Liver (tissue), 9 donors: ENCODE measurements around the gene QARS1. TPM values are rescaled to one million over a fixed set of nuclear protein-coding genes. Genes with fewer than 3 reads are reported as not detected.

ENCODE experiments used
- DNase-seq: peaks from one replicate; pipeline ENCODE4 v3.0.0-alpha.2; 2017; ENCODE audit warnings: low spot score
- H3K27ac ChIP-seq, 2 donors: one replicate each; pipeline ENCODE4 v1.7.0; 2013; ENCODE audit warnings: inconsistent platforms in 2 of 2, low read length in 2 of 2, control low read depth in 1 of 2, low read depth in 1 of 2, mild to moderate bottlenecking in 1 of 2
- H3K27me3 ChIP-seq, 4 donors: one replicate each; pipeline versions ENCODE4 v1.6.1 to v1.7.0; 2013; ENCODE audit warnings: low read length in 3 of 4, inconsistent platforms in 1 of 4, mild to moderate bottlenecking in 1 of 4, moderate library complexity in 1 of 4; ENCODE audit not compliant: control insufficient read depth in 4 of 4, insufficient read depth in 4 of 4
- H3K36me3 ChIP-seq, 4 donors: one replicate each; pipeline versions ENCODE4 v1.6.1 to v1.7.0; 2013; ENCODE audit warnings: low read length in 3 of 4, mild to moderate bottlenecking in 3 of 4, low read depth in 1 of 4, moderate library complexity in 1 of 4; ENCODE audit not compliant: control insufficient read depth in 4 of 4, insufficient read depth in 3 of 4
- H3K4me1 ChIP-seq, 4 donors: one replicate each; pipeline versions ENCODE4 v1.6.1 to v1.7.0; 2013; ENCODE audit warnings: low read length in 3 of 4, mild to moderate bottlenecking in 3 of 4, moderate library complexity in 1 of 4; ENCODE audit not compliant: control insufficient read depth in 4 of 4, insufficient read depth in 4 of 4
- H3K4me3 ChIP-seq, 3 donors: one replicate each; pipeline versions ENCODE4 v1.6.1 to v1.7.0; 2013; ENCODE audit warnings: low read length in 3 of 3, control low read depth in 1 of 3, low read depth in 1 of 3, mild to moderate bottlenecking in 1 of 3
- H3K9ac ChIP-seq, 2 donors: one replicate each; pipeline ENCODE4 v1.7.0; 2013; ENCODE audit warnings: low read length in 2 of 2, mild to moderate bottlenecking in 2 of 2, moderate library complexity in 2 of 2, control low read depth in 1 of 2, low read depth in 1 of 2
- H3K9me3 ChIP-seq, 4 donors: one replicate each; pipeline versions ENCODE4 v1.6.1 to v1.7.0; 2013; ENCODE audit warnings: low read length in 3 of 4; ENCODE audit not compliant: control insufficient read depth in 4 of 4
- ATF3 ChIP-seq: IDR thresholded peaks from 2 replicates; pipeline ENCODE4 v1.6.1; 2016; ENCODE audit warnings: antibody characterized with exemption
- FOXA1 ChIP-seq: IDR thresholded peaks from 2 replicates; pipeline ENCODE4 v1.6.1; 2016; ENCODE audit warnings: antibody characterized with exemption
- FOXA2 ChIP-seq: IDR thresholded peaks from 2 replicates; pipeline ENCODE4 v1.6.1; 2016; ENCODE audit warnings: antibody characterized with exemption
- HNF4A ChIP-seq, 2 donors: conservative IDR thresholded peaks; 2 replicates each; pipeline ENCODE4 v1.6.1; 2016; ENCODE audit warnings: antibody characterized with exemption in 2 of 2, mild to moderate bottlenecking in 2 of 2
- HNF4G ChIP-seq: IDR thresholded peaks from 2 replicates; pipeline ENCODE4 v1.6.1; 2016; ENCODE audit warnings: antibody characterized with exemption
- JUND ChIP-seq, 2 donors: IDR thresholded peaks; 2 replicates each; pipeline ENCODE4 v1.6.1; 2016; ENCODE audit warnings: antibody characterized with exemption in 2 of 2
- NR2F2 ChIP-seq: IDR thresholded peaks from 2 replicates; pipeline ENCODE4 v1.6.1; 2016; ENCODE audit warnings: antibody characterized with exemption
- RAD21 ChIP-seq, 2 donors: IDR thresholded peaks; 2 replicates each; pipeline ENCODE4 v1.6.1; 2016; ENCODE audit warnings: antibody characterized with exemption in 2 of 2, mild to moderate bottlenecking in 2 of 2
- RXRA ChIP-seq, 2 donors: IDR thresholded peaks; 2 replicates each; pipeline ENCODE4 v1.6.1; 2017 to 2018; ENCODE audit warnings: antibody characterized with exemption in 2 of 2, mild to moderate bottlenecking in 1 of 2
- SP1 ChIP-seq: IDR thresholded peaks from 2 replicates; pipeline ENCODE4 v1.6.1; 2018; ENCODE audit warnings: antibody characterized with exemption, mild to moderate bottlenecking
- TAF1 ChIP-seq: conservative IDR thresholded peaks from 2 replicates; pipeline ENCODE4 v1.6.1; 2016; ENCODE audit warnings: antibody characterized with exemption, mild to moderate bottlenecking
- YY1 ChIP-seq: IDR thresholded peaks from 2 replicates; pipeline ENCODE4 v1.6.1; 2016; ENCODE audit warnings: antibody characterized with exemption, mild to moderate bottlenecking
- ZBTB33 ChIP-seq: IDR thresholded peaks from 2 replicates; pipeline ENCODE4 v1.6.1; 2016; ENCODE audit warnings: antibody characterized with exemption
- WGBS: extraction: QIAGEN DNeasy Blood & Tissue Kit; methylation state at CpG from one replicate; pipeline ENCODE4 v1.1.7; 2013; 5-methylcytosine and 5-hydroxymethylcytosine counted together
- polyA plus RNA-seq, 2 donors: library from polyadenylated mRNA; stranded (reverse) in 1 of 2; unstranded in 1 of 2; fragments of 200-250 nt in 1 of 2; fragments of >200 nt in 1 of 2; fragmentation: Nextera tagmentation in 1 of 2; extraction: Ambion mirVana in 1 of 2; gene quantifications; one replicate each; pipeline versions ENCODE4 v1.2.1 to v1.2.3, GENCODE V29; 2013 to 2015
- total RNA-seq, 2 donors: library from RNA; depleted of rRNA; stranded (reverse); fragments of >200 nt; gene quantifications; one replicate each; pipeline ENCODE4 v1.2.3, GENCODE V29; 2014
- TF ChIP-seq, protein P1 (sequence below): IDR thresholded peaks from 2 replicates; pipeline ENCODE4 v1.6.1; 2016; ENCODE audit warnings: antibody characterized with exemption
- TF ChIP-seq, protein P2 (sequence below): fragments of 150-350 bp; IDR thresholded peaks from 2 replicates; pipeline ENCODE4 v1.5.1; 2017; ENCODE audit warnings: improper control_type of control experiment, low read depth, low read length; ENCODE audit not compliant: missing input control
- TF ChIP-seq, protein P3 (sequence below): IDR thresholded peaks from 2 replicates; pipeline ENCODE4 v1.6.1; 2016; ENCODE audit warnings: antibody characterized with exemption, mild to moderate bottlenecking
- donor health status: healthy.
- donor health status: healthy.
- donor health status: healthy.
- donor health status: healthy.
- donor health status: healthy.

The QARS1 gene
- total and polyA plus RNA-seq, 4 donors, result 58.0 to 226 (median 145) TPM

DNA sequence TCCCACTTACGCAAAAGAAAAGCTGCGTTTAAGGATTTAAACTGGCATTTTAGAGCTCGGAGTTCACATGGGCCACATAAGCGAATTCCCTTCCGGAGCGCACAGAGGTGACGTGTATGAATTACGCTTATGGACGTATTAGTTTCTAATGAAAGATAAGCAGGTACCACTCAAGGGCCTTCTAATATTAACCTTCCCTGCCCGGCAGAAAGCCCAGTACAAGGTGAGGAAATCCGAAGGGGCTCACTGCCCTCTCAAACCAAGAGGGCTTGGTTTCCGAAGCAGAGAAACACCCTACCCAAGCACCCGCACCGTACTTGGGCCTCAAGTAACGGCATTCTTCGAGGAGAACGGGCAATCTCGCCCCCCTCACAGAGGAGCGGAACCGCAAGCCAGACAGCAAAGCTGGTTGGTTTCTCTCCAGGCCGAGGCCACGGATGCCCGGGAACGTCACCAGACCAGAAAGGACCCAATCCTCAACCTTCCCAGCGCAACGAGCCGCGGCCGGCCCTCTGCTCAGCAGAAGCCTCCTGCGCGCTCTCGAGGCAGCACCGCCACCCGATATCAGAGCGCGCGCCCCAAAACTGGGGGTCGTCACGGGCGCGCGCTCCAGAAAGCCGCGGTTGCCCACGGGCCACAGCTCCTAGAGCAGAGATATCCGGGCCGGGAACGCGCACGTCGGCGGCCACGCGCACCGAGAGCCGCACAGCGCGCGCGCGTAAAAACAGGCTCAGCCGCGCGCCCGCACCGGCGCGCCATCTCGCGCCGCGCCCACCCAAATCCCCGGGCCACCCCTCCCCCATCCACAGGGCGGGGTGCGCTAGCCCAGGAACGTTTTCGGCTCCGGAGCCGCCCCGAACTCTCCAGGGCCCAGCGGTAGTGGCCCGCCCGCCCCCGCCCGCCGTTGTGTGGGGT is 11.4 kb downstream of the QARS1 start:
- under 1% methylated on average over 86 of the region's 86 CpGs for WGBS
- no peaks in the 10 kb centered on the region for H3K9me3 ChIP-seq
- peaks cover 2 to 30% (median 26%) of the 10 kb centered on the region in 4 donors for H3K4me1 ChIP-seq
- DNase-seq, result peak; percentile 89
- H3K27me3 ChIP-seq, result no peaks in the 10 kb centered on the region
- H3K4me3 ChIP-seq, result peak overlapping the region; percentile 84 to 98 (median 95)
- peak overlapping the region; percentile 70 to 88 for H3K9ac ChIP-seq
- peak overlapping the region; percentile 94 to 95 for H3K27ac ChIP-seq
- no peak for TF ChIP-seq RXRA (IDR thresholded peaks at IDR 0.05)
- no peak for TF ChIP-seq HNF4G
- no peak for TF ChIP-seq RAD21 (IDR thresholded peaks at IDR 0.05)
- no peak for TF ChIP-seq ATF3
- TF ChIP-seq, protein P1, sequence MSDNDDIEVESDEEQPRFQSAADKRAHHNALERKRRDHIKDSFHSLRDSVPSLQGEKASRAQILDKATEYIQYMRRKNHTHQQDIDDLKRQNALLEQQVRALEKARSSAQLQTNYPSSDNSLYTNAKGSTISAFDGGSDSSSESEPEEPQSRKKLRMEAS, result no peak
- no peak for TF ChIP-seq NR2F2
- TF ChIP-seq FOXA2, result no peak
- TF ChIP-seq, protein P2, sequence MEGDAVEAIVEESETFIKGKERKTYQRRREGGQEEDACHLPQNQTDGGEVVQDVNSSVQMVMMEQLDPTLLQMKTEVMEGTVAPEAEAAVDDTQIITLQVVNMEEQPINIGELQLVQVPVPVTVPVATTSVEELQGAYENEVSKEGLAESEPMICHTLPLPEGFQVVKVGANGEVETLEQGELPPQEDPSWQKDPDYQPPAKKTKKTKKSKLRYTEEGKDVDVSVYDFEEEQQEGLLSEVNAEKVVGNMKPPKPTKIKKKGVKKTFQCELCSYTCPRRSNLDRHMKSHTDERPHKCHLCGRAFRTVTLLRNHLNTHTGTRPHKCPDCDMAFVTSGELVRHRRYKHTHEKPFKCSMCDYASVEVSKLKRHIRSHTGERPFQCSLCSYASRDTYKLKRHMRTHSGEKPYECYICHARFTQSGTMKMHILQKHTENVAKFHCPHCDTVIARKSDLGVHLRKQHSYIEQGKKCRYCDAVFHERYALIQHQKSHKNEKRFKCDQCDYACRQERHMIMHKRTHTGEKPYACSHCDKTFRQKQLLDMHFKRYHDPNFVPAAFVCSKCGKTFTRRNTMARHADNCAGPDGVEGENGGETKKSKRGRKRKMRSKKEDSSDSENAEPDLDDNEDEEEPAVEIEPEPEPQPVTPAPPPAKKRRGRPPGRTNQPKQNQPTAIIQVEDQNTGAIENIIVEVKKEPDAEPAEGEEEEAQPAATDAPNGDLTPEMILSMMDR, result no peak
- TF ChIP-seq JUND (IDR thresholded peaks at IDR 0.05), result no peak
- TF ChIP-seq HNF4A (conservative IDR thresholded peaks at IDR 0.05), result no peak
- no peak for TF ChIP-seq TAF1
- no peak for TF ChIP-seq FOXA1
- TF ChIP-seq ZBTB33, result no peak
- peaks cover 0 to 12% (median 4%) of the 10 kb centered on the region in 4 donors for H3K36me3 ChIP-seq

DNA sequence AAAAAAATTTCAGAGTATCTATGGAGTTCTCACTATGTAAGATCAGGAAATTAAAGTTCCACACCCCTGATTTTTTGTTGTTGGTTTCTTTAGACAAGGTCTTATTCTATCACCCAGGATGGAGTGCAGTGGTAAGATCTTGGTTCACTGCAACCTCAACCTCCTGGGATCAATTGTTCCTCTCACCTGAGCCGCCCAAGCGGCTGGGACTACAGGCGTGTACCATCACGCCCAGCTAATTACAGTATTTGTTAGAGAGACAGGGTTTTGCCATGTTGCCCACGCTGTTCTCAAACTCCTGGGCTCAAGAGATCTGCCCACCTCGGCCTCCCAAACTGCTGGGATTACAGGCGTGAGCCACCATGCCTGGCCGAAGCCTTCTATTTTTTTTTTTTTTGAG is 23.1 kb downstream of the QARS1 start:
- Histone ChIP-seq H3K27me3 (no peaks in the 10 kb centered on the region), H3K9me3 (no peaks in the 10 kb centered on the region), H3K4me3 (no peak overlapping the region), H3K4me1 (peaks cover 0 to 5% (median 0%) of the 10 kb centered on the region in 4 donors), H3K9ac (no peak overlapping the region), H3K36me3 (peaks cover 5 to 9% (median 7%) of the 10 kb centered on the region in 4 donors), H3K27ac (no peak overlapping the region)
- TF ChIP-seq ATF3, result no peak
- no peak for TF ChIP-seq YY1
- TF ChIP-seq RXRA (IDR thresholded peaks at IDR 0.05), result no peak
- no peak for TF ChIP-seq FOXA2
- no peak for TF ChIP-seq SP1
- TF ChIP-seq NR2F2, result no peak
- TF ChIP-seq FOXA1, result no peak
- TF ChIP-seq HNF4G, result no peak
- no peak for TF ChIP-seq TAF1
- TF ChIP-seq HNF4A (conservative IDR thresholded peaks at IDR 0.05), result no peak
- TF ChIP-seq, protein P3, sequence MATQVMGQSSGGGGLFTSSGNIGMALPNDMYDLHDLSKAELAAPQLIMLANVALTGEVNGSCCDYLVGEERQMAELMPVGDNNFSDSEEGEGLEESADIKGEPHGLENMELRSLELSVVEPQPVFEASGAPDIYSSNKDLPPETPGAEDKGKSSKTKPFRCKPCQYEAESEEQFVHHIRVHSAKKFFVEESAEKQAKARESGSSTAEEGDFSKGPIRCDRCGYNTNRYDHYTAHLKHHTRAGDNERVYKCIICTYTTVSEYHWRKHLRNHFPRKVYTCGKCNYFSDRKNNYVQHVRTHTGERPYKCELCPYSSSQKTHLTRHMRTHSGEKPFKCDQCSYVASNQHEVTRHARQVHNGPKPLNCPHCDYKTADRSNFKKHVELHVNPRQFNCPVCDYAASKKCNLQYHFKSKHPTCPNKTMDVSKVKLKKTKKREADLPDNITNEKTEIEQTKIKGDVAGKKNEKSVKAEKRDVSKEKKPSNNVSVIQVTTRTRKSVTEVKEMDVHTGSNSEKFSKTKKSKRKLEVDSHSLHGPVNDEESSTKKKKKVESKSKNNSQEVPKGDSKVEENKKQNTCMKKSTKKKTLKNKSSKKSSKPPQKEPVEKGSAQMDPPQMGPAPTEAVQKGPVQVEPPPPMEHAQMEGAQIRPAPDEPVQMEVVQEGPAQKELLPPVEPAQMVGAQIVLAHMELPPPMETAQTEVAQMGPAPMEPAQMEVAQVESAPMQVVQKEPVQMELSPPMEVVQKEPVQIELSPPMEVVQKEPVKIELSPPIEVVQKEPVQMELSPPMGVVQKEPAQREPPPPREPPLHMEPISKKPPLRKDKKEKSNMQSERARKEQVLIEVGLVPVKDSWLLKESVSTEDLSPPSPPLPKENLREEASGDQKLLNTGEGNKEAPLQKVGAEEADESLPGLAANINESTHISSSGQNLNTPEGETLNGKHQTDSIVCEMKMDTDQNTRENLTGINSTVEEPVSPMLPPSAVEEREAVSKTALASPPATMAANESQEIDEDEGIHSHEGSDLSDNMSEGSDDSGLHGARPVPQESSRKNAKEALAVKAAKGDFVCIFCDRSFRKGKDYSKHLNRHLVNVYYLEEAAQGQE, result no peak
- no peak for TF ChIP-seq RAD21 (IDR thresholded peaks at IDR 0.05)
- TF ChIP-seq, protein P1, result no peak
- WGBS, result 96% methylated on average over 8 of the region's 8 CpGs
- no peak for DNase-seq
